Karpas-422 (cell line): ENCODE results near the gene ARSI. TPM values are rescaled to one million over a fixed set of nuclear protein-coding genes. Genes with fewer than 3 reads are reported as not detected.
A peak's percentile ranks its signal among the peaks of the same experiment; 100 is the strongest.

Experiments used
- DNase-seq: peaks from one replicate; pipeline ENCODE4 v3.0.0-alpha.2; 2015
- H2AFZ ChIP-seq: fragments of 200-600 bp; sonication (generic); 2 replicates; pipeline ENCODE4 v1.6.1; 2014; ENCODE audit warnings: antibody characterized with exemption, low read length, mixed read lengths
- H3K27ac ChIP-seq: fragments of 200-600 bp; sonication (generic); 2 replicates; pipeline ENCODE4 v1.5.1; 2014; ENCODE audit warnings: mild to moderate bottlenecking, low read length, moderate library complexity
- H3K27me3 ChIP-seq: fragments of 200-600 bp; sonication (generic); 2 replicates; pipeline ENCODE4 v1.6.1; 2014; ENCODE audit warnings: low read length, mixed read lengths
- H3K36me3 ChIP-seq: fragments of 200-600 bp; sonication (generic); 2 replicates; pipeline ENCODE4 v1.6.1; 2014; ENCODE audit warnings: low read length, mixed read lengths; ENCODE audit not compliant: insufficient read depth
- H3K4me1 ChIP-seq: fragments of 200-600 bp; sonication (generic); 2 replicates; pipeline ENCODE4 v1.6.1; 2014; ENCODE audit warnings: mild to moderate bottlenecking, low read length, mixed read lengths
- H3K4me2 ChIP-seq: fragments of 200-600 bp; sonication (generic); 2 replicates; pipeline ENCODE4 v1.6.1; 2014; ENCODE audit warnings: low read length, low read depth, mild to moderate bottlenecking; ENCODE audit not compliant: poor library complexity, severe bottlenecking
- H3K4me3 ChIP-seq: fragments of 200-600 bp; sonication (generic); 2 replicates; pipeline ENCODE4 v1.5.1; 2014; ENCODE audit warnings: mild to moderate bottlenecking, antibody characterized with exemption, low read length, mixed read lengths
- H3K79me2 ChIP-seq: fragments of 200-600 bp; sonication (generic); 2 replicates; pipeline ENCODE4 v1.6.1; 2014; ENCODE audit warnings: mild to moderate bottlenecking, low read length, mixed read lengths
- H3K9ac ChIP-seq: fragments of 200-600 bp; sonication (generic); 2 replicates; pipeline ENCODE4 v1.6.0; 2014; ENCODE audit warnings: low read length
- H3K9me2 ChIP-seq: fragments of 200-600 bp; sonication (generic), shearing (Covaris generic); replicated peaks from 2 replicates; pipeline ENCODE4 v1.6.0; 2014; ENCODE audit warnings: mild to moderate bottlenecking, low read length, moderate library complexity; ENCODE audit not compliant: insufficient read depth
- H3K9me3 ChIP-seq: fragments of 300-700, 200-600 bp; sonication (generic); 2 replicates; pipeline ENCODE4 v1.6.1; 2014; ENCODE audit warnings: low read length, mixed read lengths
- H4K20me1 ChIP-seq: fragments of 200-600 bp; sonication (generic); 2 replicates; pipeline ENCODE4 v1.6.1; 2014; ENCODE audit warnings: mild to moderate bottlenecking, antibody characterized with exemption, low read length, low read depth; ENCODE audit not compliant: insufficient read depth
- total RNA-seq: library from RNA; depleted of rRNA; stranded (reverse); fragments of >200 nt; shearing (Covaris generic); gene quantifications from 2 replicates; pipeline ENCODE4 v1.2.3, GENCODE V29; 2014; ENCODE audit warnings: low replicate concordance

ARSI gene
- total RNA-seq, 1 experiment from 2014 or later = not detected

DNA sequence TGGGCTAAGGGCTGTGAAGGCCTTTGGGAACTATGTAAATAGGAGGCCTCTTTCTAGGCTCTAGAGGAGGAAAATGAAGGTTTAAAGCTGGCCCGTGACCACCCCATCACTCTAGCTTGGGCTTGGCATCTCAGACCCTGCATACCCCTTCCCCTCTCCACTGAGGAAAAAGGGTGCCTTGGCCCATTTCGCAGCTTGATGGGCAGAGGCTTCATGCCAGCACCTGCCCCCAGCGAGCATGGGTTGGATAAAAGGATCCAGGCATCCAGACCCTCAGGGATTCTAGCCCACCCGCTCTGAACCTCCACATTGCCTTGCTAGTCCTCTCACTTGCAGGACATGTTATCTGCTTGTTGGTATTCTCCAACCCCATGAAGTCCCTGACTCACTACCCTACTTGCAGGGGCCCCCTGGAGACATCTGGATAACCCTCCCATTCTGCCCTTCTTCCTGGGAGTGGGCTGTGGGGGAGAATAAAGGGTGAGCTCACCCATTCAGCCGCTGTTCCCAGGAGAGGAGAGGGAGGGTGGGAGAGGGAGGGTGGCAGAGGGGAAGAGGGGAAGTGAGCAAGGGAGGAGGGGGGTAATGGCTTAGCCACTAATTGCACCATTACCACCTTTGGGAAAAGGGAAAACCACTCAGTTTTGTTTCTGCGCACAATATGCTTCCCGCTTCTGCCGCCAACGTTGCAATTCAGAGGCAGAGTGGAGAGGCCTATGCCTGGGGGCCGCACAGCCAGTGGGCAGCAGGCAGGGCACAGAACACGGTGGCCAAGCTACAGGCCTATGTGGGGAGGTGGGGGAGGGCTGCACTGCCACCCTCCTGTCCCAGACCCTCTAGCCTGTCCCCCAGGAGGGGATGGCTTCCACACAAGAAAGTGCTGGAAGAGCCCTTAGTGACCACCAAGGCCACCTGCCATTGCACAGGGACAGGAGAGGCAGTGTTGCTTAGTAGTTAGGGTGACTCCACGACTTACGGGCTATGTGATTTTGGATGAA lies 11.0 kb downstream of the ARSI start:
- Histone ChIP-seq H3K36me3 (no peaks in the 10 kb centered on the region), H3K27me3 (no peaks in the 10 kb centered on the region), H2AFZ (no peak overlapping the region), H3K9ac (no peak overlapping the region), H3K79me2 (no peaks in the 10 kb centered on the region), H3K4me2 (no peak overlapping the region), H3K9me2 (no peaks in the 10 kb centered on the region), H3K9me3 (no peaks in the 10 kb centered on the region), H3K27ac (no peak overlapping the region), H3K4me3 (no peak overlapping the region), H3K4me1 (no peaks in the 10 kb centered on the region), H4K20me1 (no peaks in the 10 kb centered on the region)
- DNase-seq = no peak

DNA sequence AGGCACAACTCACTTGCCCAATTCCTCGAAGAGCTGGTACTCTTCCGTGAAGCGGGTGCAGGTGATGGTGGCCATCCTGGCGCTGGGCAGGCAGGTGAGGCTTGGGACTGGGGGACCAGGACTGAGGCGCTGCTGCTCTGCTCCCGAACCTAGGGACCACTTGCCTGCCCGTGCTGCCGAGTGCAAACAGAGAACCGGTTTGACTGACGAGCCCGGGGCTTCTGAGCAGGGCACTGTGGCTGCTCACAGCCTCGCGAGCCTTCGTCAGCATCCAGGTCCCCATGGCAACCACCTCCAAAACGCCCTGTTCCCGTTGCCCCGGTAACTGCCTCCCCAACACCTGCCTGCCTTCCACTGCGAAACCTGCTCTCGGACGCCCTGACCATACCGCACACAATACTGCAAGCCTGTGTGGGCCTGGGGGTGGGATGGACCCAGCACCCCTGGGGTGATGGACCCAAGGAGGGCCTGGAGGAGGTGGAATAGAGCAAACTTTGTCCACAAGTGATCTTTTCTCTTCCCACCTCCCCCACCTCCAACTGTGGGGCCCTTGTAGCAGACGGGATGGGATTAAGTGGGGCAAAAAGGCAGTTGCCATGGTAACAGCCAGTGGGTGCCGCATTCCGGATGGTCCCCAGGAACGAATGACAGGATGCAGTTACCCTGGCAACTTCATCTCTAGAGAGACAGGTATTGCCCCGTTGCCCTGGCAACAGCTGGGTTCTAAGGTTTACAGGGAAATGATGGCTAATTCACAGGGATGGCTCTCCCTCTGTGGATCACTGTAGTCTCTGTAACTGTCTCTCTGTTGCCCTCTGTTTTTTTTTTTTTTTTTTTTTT lies 12.9 kb downstream of the ARSI start, which contains the start of gene CAMK2A:
CAMK2A (minus strand) TSS at position 223 of the 840 bp plus-strand sequence; CDS start at position 75, 148 bp downstream.
- H3K27me3 ChIP-seq = no peaks in the 10 kb centered on the region
- H3K4me1 ChIP-seq = no peaks in the 10 kb centered on the region
- H3K9me2 ChIP-seq = no peaks in the 10 kb centered on the region
- no peak within 1 kb of the TSS for H3K4me2 ChIP-seq
- H3K4me3 ChIP-seq = no peak within 1 kb of the TSS
- no peaks in the 10 kb centered on the region for H3K79me2 ChIP-seq
- H3K9ac ChIP-seq = no peak within 1 kb of the TSS
- H3K9me3 ChIP-seq = no peaks in the 10 kb centered on the region
- H2AFZ ChIP-seq = no peak within 1 kb of the TSS
- H4K20me1 ChIP-seq = no peaks in the 10 kb centered on the region
- no peak within 1 kb of the TSS for H3K27ac ChIP-seq
- no peak for DNase-seq
- no peaks in the 10 kb centered on the region for H3K36me3 ChIP-seq

DNA sequence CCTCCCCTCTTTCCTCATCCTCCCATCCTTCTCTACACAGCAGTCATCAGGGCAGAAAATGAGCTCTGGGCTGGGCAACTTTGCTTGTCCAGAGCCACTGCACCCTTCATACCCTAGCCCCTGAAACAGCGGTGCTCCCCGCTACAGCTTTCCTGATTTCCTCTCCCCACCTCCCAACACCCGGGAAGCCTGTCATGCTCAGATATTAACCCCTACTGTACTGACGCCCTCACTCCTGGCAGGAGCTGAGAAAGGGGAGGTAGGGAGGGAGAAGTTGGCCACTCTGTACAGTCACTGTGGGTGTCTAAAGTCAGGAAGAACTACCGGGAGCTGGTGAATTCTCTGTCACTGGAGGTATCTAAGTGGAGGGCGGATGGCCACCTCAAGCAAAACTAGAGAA lies 13.9 kb downstream of the ARSI start:
- no peaks in the 10 kb centered on the region for H3K9me2 ChIP-seq
- no peak overlapping the region for H3K27ac ChIP-seq
- no peak overlapping the region for H3K9ac ChIP-seq
- no peaks in the 10 kb centered on the region for H3K27me3 ChIP-seq
- no peaks in the 10 kb centered on the region for H3K36me3 ChIP-seq
- H3K4me3 ChIP-seq = no peak overlapping the region
- H3K4me2 ChIP-seq = no peak overlapping the region
- no peaks in the 10 kb centered on the region for H4K20me1 ChIP-seq
- no peaks in the 10 kb centered on the region for H3K79me2 ChIP-seq
- H3K9me3 ChIP-seq = no peaks in the 10 kb centered on the region
- no peaks in the 10 kb centered on the region for H3K4me1 ChIP-seq
- no peak overlapping the region for H2AFZ ChIP-seq
- DNase-seq = no peak

DNA sequence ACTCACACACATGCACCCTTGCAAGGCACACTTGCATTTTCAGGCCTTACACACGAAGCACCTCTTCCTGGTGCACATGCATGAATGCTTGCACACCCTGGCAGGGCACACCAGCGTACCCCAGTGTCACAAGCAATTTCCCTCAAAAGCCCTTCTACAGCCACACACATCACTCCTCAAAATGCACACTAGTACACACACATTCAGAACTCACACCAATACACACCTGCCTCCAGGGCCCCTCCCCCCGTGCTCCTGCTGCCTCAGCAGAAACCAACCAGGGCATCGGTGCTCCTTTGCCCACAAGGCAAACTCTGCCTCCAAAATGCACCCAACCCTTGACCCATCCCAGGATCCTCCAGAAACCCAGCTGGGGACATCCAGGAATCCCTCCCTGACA lies 14.3 kb downstream of the ARSI start:
- H3K9me2 ChIP-seq = no peaks in the 10 kb centered on the region
- no peak overlapping the region for H3K4me2 ChIP-seq
- DNase-seq = no peak
- no peaks in the 10 kb centered on the region for H4K20me1 ChIP-seq
- H3K79me2 ChIP-seq = no peaks in the 10 kb centered on the region
- no peak overlapping the region for H3K4me3 ChIP-seq
- H2AFZ ChIP-seq = no peak overlapping the region
- H3K4me1 ChIP-seq = no peaks in the 10 kb centered on the region
- H3K9me3 ChIP-seq = no peaks in the 10 kb centered on the region
- no peaks in the 10 kb centered on the region for H3K36me3 ChIP-seq
- H3K27me3 ChIP-seq = no peaks in the 10 kb centered on the region
- H3K9ac ChIP-seq = no peak overlapping the region
- H3K27ac ChIP-seq = no peak overlapping the region

DNA sequence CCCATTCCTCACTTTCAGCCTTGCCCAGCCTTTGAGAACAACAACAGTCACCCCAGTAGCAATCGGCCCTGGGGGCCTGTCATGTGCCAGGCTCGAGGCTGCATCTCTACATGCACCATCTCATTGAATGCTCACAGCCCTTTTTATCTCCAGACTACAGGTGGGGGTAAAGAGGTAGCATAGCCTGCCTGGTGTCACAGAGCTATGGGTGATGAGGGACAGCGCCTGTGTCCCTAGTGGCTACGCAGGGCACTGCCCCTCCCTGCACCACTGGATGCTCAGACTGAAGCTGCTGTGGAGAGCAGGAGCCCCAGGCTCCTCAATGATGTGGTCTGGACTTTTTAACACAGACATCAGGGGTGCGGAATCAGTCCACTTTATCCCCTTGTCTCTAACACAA lies 15.9 kb downstream of the ARSI start:
- H3K27ac ChIP-seq = no peak overlapping the region
- no peak overlapping the region for H3K9ac ChIP-seq
- no peaks in the 10 kb centered on the region for H3K4me1 ChIP-seq
- no peaks in the 10 kb centered on the region for H3K9me3 ChIP-seq
- no peak overlapping the region for H3K4me3 ChIP-seq
- H3K27me3 ChIP-seq = no peaks in the 10 kb centered on the region
- H3K79me2 ChIP-seq = no peaks in the 10 kb centered on the region
- no peaks in the 10 kb centered on the region for H4K20me1 ChIP-seq
- H3K9me2 ChIP-seq = no peaks in the 10 kb centered on the region
- no peak overlapping the region for H2AFZ ChIP-seq
- H3K36me3 ChIP-seq = no peaks in the 10 kb centered on the region
- H3K4me2 ChIP-seq = no peak overlapping the region
- peak; percentile 63 for DNase-seq

DNA sequence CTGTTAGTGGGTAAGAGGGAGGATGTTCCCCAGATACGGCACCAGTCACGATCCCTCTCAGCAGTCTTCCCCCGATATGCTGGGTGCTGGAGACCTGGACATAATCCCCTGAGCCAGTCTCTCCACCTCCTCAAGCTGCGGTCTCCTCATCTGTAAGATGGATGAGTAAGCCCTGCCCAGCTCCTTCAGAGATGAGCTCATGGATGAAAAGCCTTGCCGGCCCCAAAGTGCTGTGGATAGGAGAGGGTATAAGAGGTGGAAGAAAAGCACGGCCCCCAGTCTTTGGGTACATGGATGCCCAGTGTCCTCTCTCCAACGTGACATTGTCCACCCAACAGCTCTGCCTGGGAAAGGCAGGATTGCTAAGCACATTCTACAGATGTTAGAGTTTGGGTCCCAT lies 17.6 kb downstream of the ARSI start:
- H3K27me3 ChIP-seq = no peaks in the 10 kb centered on the region
- H3K79me2 ChIP-seq = no peaks in the 10 kb centered on the region
- H3K9ac ChIP-seq = no peak overlapping the region
- no peaks in the 10 kb centered on the region for H3K9me2 ChIP-seq
- H3K4me1 ChIP-seq = no peaks in the 10 kb centered on the region
- no peak overlapping the region for H3K4me3 ChIP-seq
- H3K4me2 ChIP-seq = no peak overlapping the region
- no peak overlapping the region for H2AFZ ChIP-seq
- H4K20me1 ChIP-seq = no peaks in the 10 kb centered on the region
- no peaks in the 10 kb centered on the region for H3K9me3 ChIP-seq
- H3K36me3 ChIP-seq = no peaks in the 10 kb centered on the region
- no peak for DNase-seq
- no peak overlapping the region for H3K27ac ChIP-seq

DNA sequence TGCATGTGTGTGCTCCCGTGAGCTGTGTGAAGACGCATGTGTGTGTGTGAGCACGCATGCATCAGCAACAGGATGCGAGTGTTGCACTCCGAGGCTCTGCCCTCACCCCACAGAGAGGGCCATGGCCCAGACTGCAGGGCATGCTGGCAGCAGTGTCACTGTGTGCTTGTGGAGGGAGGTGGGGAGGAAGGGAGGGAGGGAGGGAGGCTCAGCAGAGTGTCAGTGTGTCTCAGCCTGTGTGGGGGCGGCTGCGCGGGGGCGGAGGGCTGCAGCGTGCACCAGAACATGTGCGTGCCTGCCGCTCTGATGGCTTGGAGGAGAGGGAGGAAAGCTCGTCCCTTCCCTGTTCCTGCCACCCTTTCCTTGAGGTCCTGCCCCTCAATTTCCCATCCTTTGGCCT lies 18.4 kb downstream of the ARSI start:
- no peak overlapping the region for H3K9ac ChIP-seq
- H3K27me3 ChIP-seq = no peaks in the 10 kb centered on the region
- no peaks in the 10 kb centered on the region for H3K36me3 ChIP-seq
- no peak overlapping the region for H2AFZ ChIP-seq
- no peak overlapping the region for H3K27ac ChIP-seq
- no peaks in the 10 kb centered on the region for H3K9me3 ChIP-seq
- no peak for DNase-seq
- no peak overlapping the region for H3K4me2 ChIP-seq
- no peaks in the 10 kb centered on the region for H4K20me1 ChIP-seq
- H3K4me1 ChIP-seq = no peaks in the 10 kb centered on the region
- H3K9me2 ChIP-seq = no peaks in the 10 kb centered on the region
- no peaks in the 10 kb centered on the region for H3K79me2 ChIP-seq
- no peak overlapping the region for H3K4me3 ChIP-seq

DNA sequence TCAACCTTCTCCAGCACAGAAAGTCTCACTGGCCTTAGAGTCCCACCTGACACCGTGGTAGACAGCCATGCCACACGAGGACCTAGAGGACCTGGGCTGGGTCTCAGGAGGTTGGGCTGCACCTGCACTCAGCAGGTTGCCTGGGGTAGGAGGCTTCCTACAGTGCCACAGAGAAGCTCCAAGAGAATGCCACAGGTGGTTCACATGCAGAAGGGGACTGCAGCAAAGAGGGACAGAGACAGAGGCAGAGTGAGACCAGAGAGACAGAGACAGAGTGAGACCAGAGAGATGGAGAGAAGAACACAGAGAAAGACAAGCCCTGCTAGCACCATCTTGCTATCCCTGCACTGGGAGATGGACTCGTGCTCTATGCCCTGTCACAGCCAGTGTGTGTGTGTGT lies 18.8 kb downstream of the ARSI start:
- Histone ChIP-seq H3K9ac (no peak overlapping the region), H3K9me3 (no peaks in the 10 kb centered on the region), H3K27ac (no peak overlapping the region), H3K36me3 (no peaks in the 10 kb centered on the region), H3K9me2 (no peaks in the 10 kb centered on the region), H3K4me2 (no peak overlapping the region), H3K4me3 (no peak overlapping the region), H3K79me2 (no peaks in the 10 kb centered on the region), H4K20me1 (no peaks in the 10 kb centered on the region), H3K27me3 (no peaks in the 10 kb centered on the region), H3K4me1 (no peaks in the 10 kb centered on the region), H2AFZ (no peak overlapping the region)
- DNase-seq = no peak
